ENCODE results near the gene HOMER3. TPM values are rescaled to one million over a fixed set of nuclear protein-coding genes. Genes with fewer than 3 reads are reported as not detected.

The HOMER3 gene
- total and polyA plus RNA-seq, 2 donors = 10.1 to 34.0 TPM

GRCh38 chr19:18948075-18948975 is 7.3 kb upstream of the HOMER3 start:
- no peaks in the 10 kb centered on the region for H3K4me1 ChIP-seq (ENCODE audit: control insufficient read depth in 2 of 2, insufficient read depth in 2 of 2, low read length in 2 of 2)
- no peaks in the 10 kb centered on the region for H3K36me3 ChIP-seq (ENCODE audit: control insufficient read depth in 2 of 2, insufficient read depth in 2 of 2, low read length in 1 of 2)
- 82% methylated on average over 15 of the region's 15 CpGs for WGBS
- no peaks in the 10 kb centered on the region for H3K9me3 ChIP-seq (ENCODE audit: control insufficient read depth in 2 of 2, insufficient read depth in 1 of 2, low read length in 1 of 2)
- no peak overlapping the region for H3K27ac ChIP-seq (ENCODE audit: low read depth in 1 of 2, low read length in 1 of 2)
- no peak overlapping the region for H3K4me3 ChIP-seq (ENCODE audit: low read length in 2 of 2)
- H3K27me3 ChIP-seq (ENCODE audit: control insufficient read depth in 2 of 2, insufficient read depth in 1 of 2, low read length in 1 of 2) = peaks cover 0 to 7% of the 10 kb centered on the region in 2 donors
- no peak for DNase-seq (ENCODE audit: low read depth in 6 of 9, low spot score in 9 of 9)

GRCh38 chr19:18946918-18947317 is 5.9 kb upstream of the HOMER3 start:
- Histone ChIP-seq H3K27me3 (ENCODE audit: control insufficient read depth in 2 of 2, insufficient read depth in 1 of 2, low read length in 1 of 2) (peaks cover under 1 to 19% of the 10 kb centered on the region in 2 donors), H3K4me3 (ENCODE audit: low read length in 2 of 2) (no peak overlapping the region), H3K27ac (ENCODE audit: low read depth in 1 of 2, low read length in 1 of 2) (no peak overlapping the region), H3K9me3 (ENCODE audit: control insufficient read depth in 2 of 2, insufficient read depth in 1 of 2, low read length in 1 of 2) (no peaks in the 10 kb centered on the region), H3K36me3 (ENCODE audit: control insufficient read depth in 2 of 2, insufficient read depth in 2 of 2, low read length in 1 of 2) (no peaks in the 10 kb centered on the region), H3K4me1 (ENCODE audit: control insufficient read depth in 2 of 2, insufficient read depth in 2 of 2, low read length in 2 of 2) (no peaks in the 10 kb centered on the region)
- 91% methylated on average over 14 of the region's 14 CpGs for WGBS
- DNase-seq (ENCODE audit: low read depth in 6 of 9, low spot score in 9 of 9) = no peak

DNA sequence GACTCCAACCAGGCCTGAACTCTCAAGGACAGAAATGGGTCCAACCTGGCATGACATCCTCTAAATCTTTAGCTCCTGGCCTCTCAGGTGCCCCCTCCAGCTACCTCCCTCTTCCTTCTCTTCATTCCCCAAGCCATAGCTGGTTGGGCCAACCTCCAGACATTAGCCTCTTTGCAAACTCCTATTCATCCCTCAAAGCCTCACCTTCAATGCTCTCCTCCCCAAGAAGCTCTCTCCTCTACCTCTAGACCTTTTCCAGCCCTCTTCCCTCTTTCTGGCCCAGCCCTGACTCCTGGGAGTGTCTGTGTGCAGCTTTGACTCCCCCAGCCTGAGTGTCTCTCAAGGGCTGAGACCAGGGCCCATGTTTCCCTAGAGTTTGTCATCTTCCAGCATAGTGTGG is 5.3 kb upstream of the HOMER3 start:
- no peak overlapping the region for H3K4me3 ChIP-seq (ENCODE audit: low read length in 2 of 2)
- DNase-seq (ENCODE audit: low read depth in 6 of 9, low spot score in 9 of 9) = no peak
- H3K27me3 ChIP-seq (ENCODE audit: control insufficient read depth in 2 of 2, insufficient read depth in 1 of 2, low read length in 1 of 2) = peaks cover 3 to 25% of the 10 kb centered on the region in 2 donors
- H3K36me3 ChIP-seq (ENCODE audit: control insufficient read depth in 2 of 2, insufficient read depth in 2 of 2, low read length in 1 of 2) = no peaks in the 10 kb centered on the region
- H3K9me3 ChIP-seq (ENCODE audit: control insufficient read depth in 2 of 2, insufficient read depth in 1 of 2, low read length in 1 of 2) = no peaks in the 10 kb centered on the region
- H3K27ac ChIP-seq (ENCODE audit: low read depth in 1 of 2, low read length in 1 of 2) = no peak overlapping the region
- H3K4me1 ChIP-seq (ENCODE audit: control insufficient read depth in 2 of 2, insufficient read depth in 2 of 2, low read length in 2 of 2) = no peaks in the 10 kb centered on the region

DNA sequence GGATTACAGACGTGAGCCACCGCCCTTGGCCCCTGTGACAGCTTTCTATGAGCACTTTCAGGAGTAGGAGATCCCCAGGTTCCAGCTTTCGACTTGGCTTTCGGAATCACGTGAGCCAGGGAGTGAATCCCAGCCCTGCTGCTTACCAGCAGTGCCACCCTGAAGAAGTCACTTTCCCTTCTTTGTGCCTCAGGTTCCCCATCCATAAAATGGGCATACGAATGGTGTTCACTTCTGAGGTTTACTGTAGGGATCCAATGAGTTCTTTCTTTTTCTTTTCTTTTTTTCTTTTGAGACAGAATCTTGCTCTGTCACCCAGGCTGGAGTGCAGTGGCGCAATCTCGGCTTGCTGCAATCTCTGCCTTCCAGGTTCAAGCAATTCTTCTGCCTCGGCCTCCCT is 4.3 kb upstream of the HOMER3 start:
- WGBS = 94% methylated on average over 9 of the region's 9 CpGs
- peaks cover 12 to 32% of the 10 kb centered on the region in 2 donors for H3K27me3 ChIP-seq (ENCODE audit: control insufficient read depth in 2 of 2, insufficient read depth in 1 of 2, low read length in 1 of 2)
- H3K9me3 ChIP-seq (ENCODE audit: control insufficient read depth in 2 of 2, insufficient read depth in 1 of 2, low read length in 1 of 2) = no peaks in the 10 kb centered on the region
- peak overlapping the region in 1 of 2 donors; percentile 31 for H3K27ac ChIP-seq (ENCODE audit: low read depth in 1 of 2, low read length in 1 of 2)
- no peaks in the 10 kb centered on the region for H3K4me1 ChIP-seq (ENCODE audit: control insufficient read depth in 2 of 2, insufficient read depth in 2 of 2, low read length in 2 of 2)
- no peaks in the 10 kb centered on the region for H3K36me3 ChIP-seq (ENCODE audit: control insufficient read depth in 2 of 2, insufficient read depth in 2 of 2, low read length in 1 of 2)
- no peak for DNase-seq (ENCODE audit: low read depth in 6 of 9, low spot score in 9 of 9)
- H3K4me3 ChIP-seq (ENCODE audit: low read length in 2 of 2) = no peak overlapping the region

GRCh38 chr19:18943465-18943864 is 2.4 kb upstream of the HOMER3 start:
- H3K27ac ChIP-seq (ENCODE audit: low read depth in 1 of 2, low read length in 1 of 2) = no peak overlapping the region
- 90% methylated on average over 4 of the region's 4 CpGs for WGBS
- H3K27me3 ChIP-seq (ENCODE audit: control insufficient read depth in 2 of 2, insufficient read depth in 1 of 2, low read length in 1 of 2) = peaks cover 24 to 51% of the 10 kb centered on the region in 2 donors
- no peak for DNase-seq (ENCODE audit: low read depth in 6 of 9, low spot score in 9 of 9)
- H3K4me3 ChIP-seq (ENCODE audit: low read length in 2 of 2) = no peak overlapping the region
- H3K9me3 ChIP-seq (ENCODE audit: control insufficient read depth in 2 of 2, insufficient read depth in 1 of 2, low read length in 1 of 2) = peaks cover 0 to 4% of the 10 kb centered on the region in 2 donors
- H3K36me3 ChIP-seq (ENCODE audit: control insufficient read depth in 2 of 2, insufficient read depth in 2 of 2, low read length in 1 of 2) = no peaks in the 10 kb centered on the region
- H3K4me1 ChIP-seq (ENCODE audit: control insufficient read depth in 2 of 2, insufficient read depth in 2 of 2, low read length in 2 of 2) = no peaks in the 10 kb centered on the region

- Histone ChIP-seq H3K9me3 (ENCODE audit: control insufficient read depth in 2 of 2, insufficient read depth in 1 of 2, low read length in 1 of 2) (peaks cover 0 to 4% of the 10 kb centered on the region in 2 donors), H3K4me1 (ENCODE audit: control insufficient read depth in 2 of 2, insufficient read depth in 2 of 2, low read length in 2 of 2) (no peaks in the 10 kb centered on the region), H3K4me3 (ENCODE audit: low read length in 2 of 2) (no peak overlapping the region), H3K27me3 (ENCODE audit: control insufficient read depth in 2 of 2, insufficient read depth in 1 of 2, low read length in 1 of 2) (peaks cover 27 to 57% of the 10 kb centered on the region in 2 donors), H3K27ac (ENCODE audit: low read depth in 1 of 2, low read length in 1 of 2) (no peak overlapping the region), H3K36me3 (ENCODE audit: control insufficient read depth in 2 of 2, insufficient read depth in 2 of 2, low read length in 1 of 2) (no peaks in the 10 kb centered on the region)
- no peak for DNase-seq (ENCODE audit: low read depth in 6 of 9, low spot score in 9 of 9)
- WGBS = 94% methylated on average over 6 of the region's 6 CpGs
Observed at GRCh38 chr19:18942692-18943091, 1.7 kb upstream of the HOMER3 start.

DNA sequence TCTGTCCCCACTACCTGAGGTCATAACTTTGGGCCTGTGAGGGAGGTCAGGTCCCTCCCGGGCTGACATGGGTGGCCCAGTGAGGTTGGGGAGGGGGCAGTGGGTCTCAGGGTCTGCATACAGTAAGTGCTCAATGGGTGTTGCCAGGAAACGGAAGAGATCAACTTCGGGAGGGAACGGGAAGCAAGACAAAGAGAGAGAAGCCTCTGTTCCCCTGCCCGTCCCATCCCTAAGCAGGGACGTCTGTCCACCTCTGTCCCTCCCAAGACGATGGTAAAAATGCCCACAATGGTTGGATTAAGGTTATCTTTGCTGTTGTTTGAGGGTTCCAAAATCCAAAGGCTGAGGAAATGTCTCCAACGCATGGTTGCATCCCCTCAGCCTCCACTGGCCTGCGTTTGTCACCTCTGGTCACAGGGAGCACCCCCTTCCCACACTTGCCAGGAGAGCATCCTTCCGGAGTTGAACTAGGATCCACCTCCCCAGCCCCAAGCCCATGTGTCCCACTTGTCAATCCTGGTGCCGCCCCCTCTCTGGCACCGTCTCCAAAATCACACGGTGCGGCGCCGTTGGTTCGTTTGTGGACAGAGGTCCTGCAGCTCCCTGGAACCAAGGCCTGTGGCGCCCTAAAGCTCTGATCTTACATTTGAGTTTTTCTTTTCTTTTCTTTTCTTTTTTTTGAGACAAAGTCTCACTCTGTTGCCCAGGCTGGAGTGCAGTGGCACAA is 774 bp upstream of the HOMER3 start:
- 69% methylated on average over 18 of the region's 18 CpGs for WGBS
- no peak for DNase-seq (ENCODE audit: low read depth in 6 of 9, low spot score in 9 of 9)

DNA sequence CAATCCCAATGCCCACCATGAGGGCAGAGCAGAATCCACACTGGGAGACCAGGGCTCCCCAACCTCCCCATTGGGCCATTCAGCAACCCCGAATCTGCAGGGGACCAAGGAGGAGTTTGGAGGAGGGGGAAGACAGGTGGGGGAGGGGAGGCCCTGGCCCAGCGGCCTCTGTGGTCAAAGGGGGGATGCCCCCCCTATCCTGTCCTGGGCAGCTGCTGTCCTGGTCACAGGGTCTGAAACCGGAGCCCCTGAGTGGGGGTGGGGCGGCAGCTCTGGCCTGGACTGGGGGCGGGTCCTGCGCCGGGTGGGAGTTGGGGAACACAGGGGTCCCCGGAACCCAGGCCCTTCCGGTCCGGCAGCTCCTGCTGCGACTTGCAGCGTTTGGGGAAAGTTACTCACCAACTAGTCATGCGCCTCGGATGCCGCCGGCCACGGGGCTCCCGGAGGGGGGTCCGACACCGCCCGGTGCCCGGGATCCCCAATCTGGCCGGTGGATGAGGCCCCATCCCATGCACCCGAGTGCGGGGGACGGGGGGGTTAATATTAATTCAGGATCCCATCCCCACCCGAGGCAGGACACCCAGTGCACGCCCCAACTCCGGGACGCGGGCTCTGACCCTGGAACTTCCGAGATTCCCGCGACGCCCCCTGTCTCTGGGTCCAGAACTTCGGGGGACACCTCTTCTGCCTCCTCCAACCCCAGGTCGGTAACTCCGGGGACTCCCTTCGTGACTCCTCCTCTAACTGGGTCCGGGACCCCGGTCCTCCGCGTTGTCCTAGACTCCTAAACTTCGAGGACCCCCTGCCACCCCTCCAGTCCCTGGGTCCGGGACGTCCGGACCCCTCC is 872 bp downstream of the HOMER3 start:
- 4% methylated on average over 47 of the region's 47 CpGs for WGBS
- DNase-seq (ENCODE audit: low read depth in 6 of 9, low spot score in 9 of 9) = no peak
- peaks cover 0 to 4% of the 10 kb centered on the region in 2 donors for H3K9me3 ChIP-seq (ENCODE audit: control insufficient read depth in 2 of 2, insufficient read depth in 1 of 2, low read length in 1 of 2)
- peaks cover 27 to 61% of the 10 kb centered on the region in 2 donors for H3K27me3 ChIP-seq (ENCODE audit: control insufficient read depth in 2 of 2, insufficient read depth in 1 of 2, low read length in 1 of 2)
- H3K27ac ChIP-seq (ENCODE audit: low read depth in 1 of 2, low read length in 1 of 2) = no peak overlapping the region
- no peaks in the 10 kb centered on the region for H3K4me1 ChIP-seq (ENCODE audit: control insufficient read depth in 2 of 2, insufficient read depth in 2 of 2, low read length in 2 of 2)
- H3K4me3 ChIP-seq (ENCODE audit: low read length in 2 of 2) = peak overlapping the region; percentile 36 to 47
- H3K36me3 ChIP-seq (ENCODE audit: control insufficient read depth in 2 of 2, insufficient read depth in 2 of 2, low read length in 1 of 2) = no peaks in the 10 kb centered on the region

More for the DNA sequence above, 774 bp upstream of the HOMER3 start:
- Histone ChIP-seq H3K4me1 (ENCODE audit: control insufficient read depth in 2 of 2, insufficient read depth in 2 of 2, low read length in 2 of 2) (no peaks in the 10 kb centered on the region), H3K27ac (ENCODE audit: low read depth in 1 of 2, low read length in 1 of 2) (no peak overlapping the region), H3K27me3 (ENCODE audit: control insufficient read depth in 2 of 2, insufficient read depth in 1 of 2, low read length in 1 of 2) (peaks cover 27 to 60% of the 10 kb centered on the region in 2 donors), H3K36me3 (ENCODE audit: control insufficient read depth in 2 of 2, insufficient read depth in 2 of 2, low read length in 1 of 2) (no peaks in the 10 kb centered on the region), H3K4me3 (ENCODE audit: low read length in 2 of 2) (no peak overlapping the region), H3K9me3 (ENCODE audit: control insufficient read depth in 2 of 2, insufficient read depth in 1 of 2, low read length in 1 of 2) (peaks cover 0 to 4% of the 10 kb centered on the region in 2 donors)

All from thymus (tissue), 11 donors.